Measurements from ENCODE around the gene CLEC17A.
"Not testable (repeated sequence)": the region's sequence is repeated elsewhere in the genome, so short reads cannot be mapped to it uniquely, and the experiment has no call there.

The CLEC17A gene

GRCh38 chr19:14611051-14611450 lies 28.2 kb downstream of the CLEC17A start:
- TF ChIP-seq REST (IDR thresholded peaks at IDR 0.05; ENCODE audit: insufficient replicate concordance, low read depth), result no peak
- TF ChIP-seq GABPA (IDR thresholded peaks at IDR 0.05; ENCODE audit: low read depth), result no peak
- TF ChIP-seq CTCF (IDR thresholded peaks at IDR 0.05; ENCODE audit: insufficient read depth, low read length), result no peak
- no peak for TF ChIP-seq SPI1 (IDR thresholded peaks at IDR 0.05; ENCODE audit: borderline replicate concordance, low read depth)
- TF ChIP-seq POLR2AphosphoS5 (IDR thresholded peaks at IDR 0.05; ENCODE audit: low read depth), result no peak
- no peak overlapping the region for H3K27ac ChIP-seq (replicated peaks)
- no peak for DNase-seq (ENCODE audit: low read depth in 1 of 2, low spot score in 1 of 2)
- no peak overlapping the region for H3K4me3 ChIP-seq (replicated peaks; ENCODE audit: insufficient read depth, low read length)
- H3K27me3 ChIP-seq (ENCODE audit: insufficient read depth, poor library complexity, severe bottlenecking), result no peaks in the 10 kb centered on the region

GRCh38 chr19:14612242-14612641 lies 29.4 kb downstream of the CLEC17A start:
- not testable (repeated sequence) for DNase-seq (ENCODE audit: low read depth in 1 of 2, low spot score in 1 of 2); H3K27ac ChIP-seq (replicated peaks); H3K4me3 ChIP-seq (replicated peaks; ENCODE audit: insufficient read depth, low read length); H3K27me3 ChIP-seq (ENCODE audit: insufficient read depth, poor library complexity, severe bottlenecking)

GRCh38 chr19:14612657-14613056 lies 29.8 kb downstream of the CLEC17A start:
- no peak overlapping the region for H3K27ac ChIP-seq (replicated peaks)
- no peak overlapping the region for H3K4me3 ChIP-seq (replicated peaks; ENCODE audit: insufficient read depth, low read length)
- DNase-seq (ENCODE audit: low read depth in 1 of 2, low spot score in 1 of 2), result no peak

More at GRCh38 chr19:14612657-14613056, 29.8 kb downstream of the CLEC17A start:
- no peaks in the 10 kb centered on the region for H3K27me3 ChIP-seq (ENCODE audit: insufficient read depth, poor library complexity, severe bottlenecking)
- no peak for TF ChIP-seq SPI1 (IDR thresholded peaks at IDR 0.05; ENCODE audit: borderline replicate concordance, low read depth)
- TF ChIP-seq REST (IDR thresholded peaks at IDR 0.05; ENCODE audit: insufficient replicate concordance, low read depth), result no peak
- no peak for TF ChIP-seq GABPA (IDR thresholded peaks at IDR 0.05; ENCODE audit: low read depth)
- TF ChIP-seq POLR2AphosphoS5 (IDR thresholded peaks at IDR 0.05; ENCODE audit: low read depth), result no peak
- TF ChIP-seq CTCF (IDR thresholded peaks at IDR 0.05; ENCODE audit: insufficient read depth, low read length), result no peak

All from HL-60 (cell line).